HEK293 (cell line): Measurements from ENCODE around the gene TMC5.
A peak's percentile ranks its signal among the peaks of the same experiment; 100 is the strongest.

Source experiments
- CTCF ChIA-PET: fragments of 350-600 bp; formaldehyde crosslinking; extraction: SDS; loops from one replicate; lab custom pipeline; 2021; ENCODE audit warnings: antibody characterized with exemption; lab: Yijun Ruan, JAX
- POLR2A ChIA-PET: fragments of 300-600 bp; formaldehyde crosslinking; extraction: SDS; loops from one replicate; lab custom pipeline; 2020; ENCODE audit warnings: antibody characterized with exemption, inconsistent platforms; lab: Yijun Ruan, JAX
- H3K27ac ChIP-seq: fragments of 200-500 bp; sonication (Bioruptor generic); 2 replicates; pipeline ENCODE4 v1.5.1; 2014; ENCODE audit warnings: low read depth, low read length, control low read depth, inconsistent platforms; ENCODE audit errors: extremely low read depth
- H3K36me3 ChIP-seq, 2 experiments: fragments of 200-500 bp in 1 of 2; sonication (Bioruptor generic) in 1 of 2; 1 replicate in 1 of 2; 2 replicates in 1 of 2; pipeline ENCODE4 v1.5.1; 2014 to 2017; ENCODE audit warnings: inconsistent platforms in 2 of 2, low read length in 2 of 2; ENCODE audit not compliant: control insufficient read depth in 2 of 2, insufficient read depth in 1 of 2
- H3K4me1 ChIP-seq: fragments of 200-500 bp; sonication (Bioruptor generic); 2 replicates; pipeline ENCODE4 v1.5.1; 2014; ENCODE audit warnings: mild to moderate bottlenecking, low read length, inconsistent platforms; ENCODE audit not compliant: control insufficient read depth, insufficient read depth
- H3K4me3 ChIP-seq: 2 replicates; pipeline ENCODE4 v1.5.1; 2011; ENCODE audit warnings: low read depth, mild to moderate bottlenecking, control low read depth, low read length, moderate library complexity
- H3K9me3 ChIP-seq: fragments of 200-500 bp; sonication (Bioruptor generic); 2 replicates; pipeline ENCODE4 v1.5.1; 2014; ENCODE audit warnings: low read depth, low read length, inconsistent platforms; ENCODE audit not compliant: control insufficient read depth, insufficient read depth
- BCL11A ChIP-seq: fragments of 450-650 bp; formaldehyde crosslinking; IDR thresholded peaks from 2 replicates; pipeline ENCODE4 v1.5.1; 2016; ENCODE audit warnings: low read depth, missing biosample characterization, missing genetic modification characterization
- BCL11B ChIP-seq: fragments of 450-650 bp; formaldehyde crosslinking; IDR thresholded peaks from 2 replicates; pipeline ENCODE4 v1.5.1; 2016; ENCODE audit warnings: low read depth, missing biosample characterization, missing genetic modification characterization
- GFI1B ChIP-seq: fragments of 450-650 bp; formaldehyde crosslinking; IDR thresholded peaks from 2 replicates; pipeline ENCODE4 v1.5.1; 2016; ENCODE audit warnings: missing biosample characterization, missing genetic modification characterization
- HOXC10 ChIP-seq: sonication (generic); formaldehyde crosslinking; IDR thresholded peaks from 2 replicates; pipeline ENCODE4 v1.8.1; 2023; ENCODE audit warnings: mild to moderate bottlenecking, missing genetic modification reagents
- KLF10 ChIP-seq: fragments of 450-650 bp; IDR thresholded peaks from 2 replicates; pipeline ENCODE4 v1.5.1; 2018; ENCODE audit warnings: missing biosample characterization, mild to moderate bottlenecking, missing genetic modification characterization
- PRDM1 ChIP-seq: fragments of 450-650 bp; formaldehyde crosslinking; IDR thresholded peaks from 2 replicates; pipeline ENCODE4; 2016; ENCODE audit warnings: missing biosample characterization, missing genetic modification characterization
- SCRT1 ChIP-seq: fragments of 450-650 bp; formaldehyde crosslinking; IDR thresholded peaks from 2 replicates; pipeline ENCODE4 v1.5.1; 2016; ENCODE audit warnings: missing biosample characterization, missing genetic modification characterization, borderline replicate concordance
- TCF7L2 ChIP-seq: IDR thresholded peaks from 2 replicates; pipeline ENCODE4 v1.6.1; 2011; ENCODE audit warnings: low read depth, mild to moderate bottlenecking, inconsistent platforms, low read length, moderate library complexity, borderline replicate concordance
- WT1 ChIP-seq: fragments of 450-650 bp; formaldehyde crosslinking; IDR thresholded peaks from 2 replicates; pipeline ENCODE4 v1.5.1; 2016; ENCODE audit warnings: missing biosample characterization, missing genetic modification characterization
- ZBTB21 ChIP-seq: fragments of 450-650 bp; formaldehyde crosslinking; IDR thresholded peaks from 2 replicates; pipeline ENCODE4 v1.5.1; 2017; ENCODE audit warnings: missing biosample characterization, missing genetic modification characterization
- ZNF121 ChIP-seq: fragments of 450-650 bp; formaldehyde crosslinking; IDR thresholded peaks from 2 replicates; pipeline ENCODE4 v1.5.1; 2016; ENCODE audit warnings: missing biosample characterization, missing genetic modification characterization
- ZNF133 ChIP-seq: fragments of 450-650 bp; formaldehyde crosslinking; IDR thresholded peaks from 2 replicates; pipeline ENCODE4 v1.5.1; 2016; ENCODE audit warnings: missing biosample characterization, missing genetic modification characterization
- ZNF140 ChIP-seq: fragments of 450-650 bp; formaldehyde crosslinking; IDR thresholded peaks from 2 replicates; pipeline ENCODE4 v1.5.1; 2016; ENCODE audit warnings: missing biosample characterization, missing genetic modification characterization
- ZNF24 ChIP-seq: fragments of 450-650 bp; formaldehyde crosslinking; IDR thresholded peaks from 2 replicates; pipeline ENCODE4 v1.5.1; 2016; ENCODE audit warnings: missing biosample characterization, missing genetic modification characterization
- ZNF266 ChIP-seq: fragments of 450-650 bp; formaldehyde crosslinking; IDR thresholded peaks from 2 replicates; pipeline ENCODE4 v1.5.1; 2016; ENCODE audit warnings: missing biosample characterization, missing genetic modification characterization, low read depth
- ZNF391 ChIP-seq: fragments of 450-650 bp; formaldehyde crosslinking; IDR thresholded peaks from 2 replicates; pipeline ENCODE4 v1.5.1; 2016; ENCODE audit warnings: low read depth, missing biosample characterization, missing genetic modification characterization, borderline replicate concordance
- ZNF555 ChIP-seq: fragments of 450-650 bp; formaldehyde crosslinking; conservative IDR thresholded peaks from 2 replicates; pipeline ENCODE4 v1.5.1; 2017; ENCODE audit warnings: missing biosample characterization, mild to moderate bottlenecking, missing genetic modification characterization, inconsistent platforms
- ZNF571 ChIP-seq: fragments of 450-650 bp; formaldehyde crosslinking; IDR thresholded peaks from 2 replicates; pipeline ENCODE4 v1.5.0; 2017; ENCODE audit warnings: missing biosample characterization, missing genetic modification characterization
- TF ChIP-seq, protein P1 (sequence below): fragments of 450-650 bp; formaldehyde crosslinking; IDR thresholded peaks from 2 replicates; pipeline ENCODE4 v1.5.1; 2016; ENCODE audit warnings: missing biosample characterization, missing genetic modification characterization, low read depth
- TF ChIP-seq, protein P2 (sequence below): fragments of 450-650 bp; formaldehyde crosslinking; IDR thresholded peaks from 2 replicates; pipeline ENCODE4 v1.5.1; 2016; ENCODE audit warnings: missing biosample characterization, missing genetic modification characterization, borderline replicate concordance
- TF ChIP-seq, protein P3 (sequence below): fragments of 450-650 bp; formaldehyde crosslinking; IDR thresholded peaks from 2 replicates; pipeline ENCODE4 v1.5.1; 2016; ENCODE audit warnings: missing biosample characterization, missing genetic modification characterization
- TF ChIP-seq, protein P4 (sequence below): fragments of 450-650 bp; formaldehyde crosslinking; IDR thresholded peaks from 2 replicates; pipeline ENCODE4 v1.5.1; 2017; ENCODE audit warnings: missing biosample characterization, missing genetic modification characterization
- TF ChIP-seq, protein P5 (sequence below): fragments of 450-650 bp; formaldehyde crosslinking; IDR thresholded peaks from 2 replicates; pipeline ENCODE4 v1.5.1; 2016; ENCODE audit warnings: missing biosample characterization, missing genetic modification characterization

The TMC5 gene

DNA sequence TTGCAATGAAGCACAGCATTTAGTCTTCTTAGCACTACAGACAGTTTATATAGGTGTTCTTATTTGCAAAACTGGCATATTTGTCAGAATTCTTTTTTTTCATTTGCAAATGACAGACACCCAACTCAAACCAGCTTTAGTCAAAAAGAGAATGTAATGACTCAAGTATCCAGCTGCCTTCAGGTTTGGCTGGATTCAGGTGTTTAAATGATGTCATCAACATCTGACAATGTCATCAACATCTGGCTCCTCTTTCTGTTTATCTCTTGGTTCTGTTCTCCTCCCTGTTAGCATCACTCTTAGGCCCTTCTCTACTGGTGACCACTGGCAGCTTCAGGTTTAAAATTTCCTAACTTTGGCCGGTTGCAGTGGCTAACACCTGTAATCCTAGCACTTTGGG lies 18.9 kb downstream of the TMC5 start:
- Histone ChIP-seq H3K27ac (no peak overlapping the region), H3K4me1 (no peaks in the 10 kb centered on the region), H3K36me3 (no peaks in the 10 kb centered on the region), H3K4me3 (no peak overlapping the region), H3K9me3 (no peaks in the 10 kb centered on the region)
- TF ChIP-seq, protein P1, sequence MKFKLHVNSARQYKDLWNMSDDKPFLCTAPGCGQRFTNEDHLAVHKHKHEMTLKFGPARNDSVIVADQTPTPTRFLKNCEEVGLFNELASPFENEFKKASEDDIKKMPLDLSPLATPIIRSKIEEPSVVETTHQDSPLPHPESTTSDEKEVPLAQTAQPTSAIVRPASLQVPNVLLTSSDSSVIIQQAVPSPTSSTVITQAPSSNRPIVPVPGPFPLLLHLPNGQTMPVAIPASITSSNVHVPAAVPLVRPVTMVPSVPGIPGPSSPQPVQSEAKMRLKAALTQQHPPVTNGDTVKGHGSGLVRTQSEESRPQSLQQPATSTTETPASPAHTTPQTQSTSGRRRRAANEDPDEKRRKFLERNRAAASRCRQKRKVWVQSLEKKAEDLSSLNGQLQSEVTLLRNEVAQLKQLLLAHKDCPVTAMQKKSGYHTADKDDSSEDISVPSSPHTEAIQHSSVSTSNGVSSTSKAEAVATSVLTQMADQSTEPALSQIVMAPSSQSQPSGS (tag by site-specific recombination): peak; percentile 59; the same call in 1 of the 2 replicates
- TF ChIP-seq, protein P2, sequence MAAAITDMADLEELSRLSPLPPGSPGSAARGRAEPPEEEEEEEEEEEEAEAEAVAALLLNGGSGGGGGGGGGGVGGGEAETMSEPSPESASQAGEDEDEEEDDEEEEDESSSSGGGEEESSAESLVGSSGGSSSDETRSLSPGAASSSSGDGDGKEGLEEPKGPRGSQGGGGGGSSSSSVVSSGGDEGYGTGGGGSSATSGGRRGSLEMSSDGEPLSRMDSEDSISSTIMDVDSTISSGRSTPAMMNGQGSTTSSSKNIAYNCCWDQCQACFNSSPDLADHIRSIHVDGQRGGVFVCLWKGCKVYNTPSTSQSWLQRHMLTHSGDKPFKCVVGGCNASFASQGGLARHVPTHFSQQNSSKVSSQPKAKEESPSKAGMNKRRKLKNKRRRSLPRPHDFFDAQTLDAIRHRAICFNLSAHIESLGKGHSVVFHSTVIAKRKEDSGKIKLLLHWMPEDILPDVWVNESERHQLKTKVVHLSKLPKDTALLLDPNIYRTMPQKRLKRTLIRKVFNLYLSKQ (tag by site-specific recombination): no peak
- TF ChIP-seq ZNF571 (tag by site-specific recombination): no peak
- POLR2A ChIA-PET: no interaction called here
- CTCF ChIA-PET: interaction anchor here (0.9 kb wide), 1 partner anchor 47 kb away, joined by 3 read pairs; no protein-coding TSS in a partner anchor

DNA sequence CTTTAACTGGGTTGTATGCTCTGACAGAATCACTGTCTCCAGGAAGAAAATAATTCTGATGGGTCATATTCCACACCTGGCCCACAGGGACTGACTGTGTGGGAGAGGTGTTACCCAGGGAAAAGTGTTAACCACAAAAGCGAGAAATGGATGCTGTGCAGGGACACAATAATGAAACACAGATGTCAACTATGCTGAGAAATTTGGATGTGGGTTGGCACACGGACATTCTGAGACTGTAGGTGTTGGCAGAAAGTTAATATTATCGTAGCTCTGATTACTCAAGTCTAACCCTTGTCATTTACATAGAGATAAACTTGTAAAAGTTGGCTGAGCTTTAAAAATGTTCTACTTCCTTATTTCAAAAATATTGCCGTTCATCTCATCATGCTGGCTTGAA lies 19.6 kb downstream of the TMC5 start:
- H3K4me3 ChIP-seq: no peak overlapping the region
- no peak overlapping the region for H3K27ac ChIP-seq
- no peaks in the 10 kb centered on the region for H3K4me1 ChIP-seq
- CTCF ChIA-PET: interaction anchor here (0.9 kb wide), 1 partner anchor 48 kb away, joined by 3 read pairs; no protein-coding TSS in a partner anchor
- POLR2A ChIA-PET: no interaction called here
- H3K36me3 ChIP-seq: no peaks in the 10 kb centered on the region
- TF ChIP-seq HOXC10 (CRISPR knock-in tag): no peak
- TF ChIP-seq, protein P3, sequence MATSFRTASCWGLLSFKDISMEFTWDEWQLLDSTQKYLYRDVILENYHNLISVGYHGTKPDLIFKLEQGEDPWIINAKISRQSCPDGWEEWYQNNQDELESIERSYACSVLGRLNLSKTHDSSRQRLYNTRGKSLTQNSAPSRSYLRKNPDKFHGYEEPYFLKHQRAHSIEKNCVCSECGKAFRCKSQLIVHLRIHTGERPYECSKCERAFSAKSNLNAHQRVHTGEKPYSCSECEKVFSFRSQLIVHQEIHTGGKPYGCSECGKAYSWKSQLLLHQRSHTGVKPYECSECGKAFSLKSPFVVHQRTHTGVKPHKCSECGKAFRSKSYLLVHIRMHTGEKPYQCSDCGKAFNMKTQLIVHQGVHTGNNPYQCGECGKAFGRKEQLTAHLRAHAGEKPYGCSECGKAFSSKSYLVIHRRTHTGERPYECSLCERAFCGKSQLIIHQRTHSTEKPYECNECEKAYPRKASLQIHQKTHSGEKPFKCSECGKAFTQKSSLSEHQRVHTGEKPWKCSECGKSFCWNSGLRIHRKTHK: no peak
- no peak for TF ChIP-seq ZNF266 (tag by site-specific recombination)
- no peak for TF ChIP-seq ZNF121 (tag by site-specific recombination)
- TF ChIP-seq PRDM1 (tag by site-specific recombination): no peak
- no peak for TF ChIP-seq WT1 (tag by site-specific recombination)
- TF ChIP-seq ZNF391 (tag by site-specific recombination): no peak
- no peak for TF ChIP-seq KLF10
- TF ChIP-seq ZNF24 (tag by site-specific recombination): no peak
- TF ChIP-seq, protein P4, sequence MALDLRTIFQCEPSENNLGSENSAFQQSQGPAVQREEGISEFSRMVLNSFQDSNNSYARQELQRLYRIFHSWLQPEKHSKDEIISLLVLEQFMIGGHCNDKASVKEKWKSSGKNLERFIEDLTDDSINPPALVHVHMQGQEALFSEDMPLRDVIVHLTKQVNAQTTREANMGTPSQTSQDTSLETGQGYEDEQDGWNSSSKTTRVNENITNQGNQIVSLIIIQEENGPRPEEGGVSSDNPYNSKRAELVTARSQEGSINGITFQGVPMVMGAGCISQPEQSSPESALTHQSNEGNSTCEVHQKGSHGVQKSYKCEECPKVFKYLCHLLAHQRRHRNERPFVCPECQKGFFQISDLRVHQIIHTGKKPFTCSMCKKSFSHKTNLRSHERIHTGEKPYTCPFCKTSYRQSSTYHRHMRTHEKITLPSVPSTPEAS (tag by site-specific recombination): no peak
- TF ChIP-seq TCF7L2: no peak
- no peak for TF ChIP-seq ZNF140
- TF ChIP-seq ZNF133 (tag by site-specific recombination): no peak
- no peak for TF ChIP-seq SCRT1 (tag by site-specific recombination)
- TF ChIP-seq ZNF555 (tag by site-specific recombination): no peak
- TF ChIP-seq GFI1B (tag by site-specific recombination): no peak
- no peak for TF ChIP-seq BCL11B (tag by site-specific recombination)
- TF ChIP-seq, protein P5, sequence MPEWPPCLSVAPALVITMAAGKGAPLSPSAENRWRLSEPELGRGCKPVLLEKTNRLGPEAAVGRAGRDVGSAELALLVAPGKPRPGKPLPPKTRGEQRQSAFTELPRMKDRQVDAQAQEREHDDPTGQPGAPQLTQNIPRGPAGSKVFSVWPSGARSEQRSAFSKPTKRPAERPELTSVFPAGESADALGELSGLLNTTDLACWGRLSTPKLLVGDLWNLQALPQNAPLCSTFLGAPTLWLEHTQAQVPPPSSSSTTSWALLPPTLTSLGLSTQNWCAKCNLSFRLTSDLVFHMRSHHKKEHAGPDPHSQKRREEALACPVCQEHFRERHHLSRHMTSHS (tag by site-specific recombination): no peak
- TF ChIP-seq ZBTB21 (tag by site-specific recombination): no peak
- no peak for TF ChIP-seq BCL11A (tag by site-specific recombination)
- TF ChIP-seq, all 188 proteins: peak for 0
- H3K9me3 ChIP-seq: no peaks in the 10 kb centered on the region
